ENCODE data around the gene CTNNBL1.
"Not testable (repeated sequence)": the region's sequence is repeated elsewhere in the genome, so short reads cannot be mapped to it uniquely, and the experiment has no call there.

Gene CTNNBL1, protein sequence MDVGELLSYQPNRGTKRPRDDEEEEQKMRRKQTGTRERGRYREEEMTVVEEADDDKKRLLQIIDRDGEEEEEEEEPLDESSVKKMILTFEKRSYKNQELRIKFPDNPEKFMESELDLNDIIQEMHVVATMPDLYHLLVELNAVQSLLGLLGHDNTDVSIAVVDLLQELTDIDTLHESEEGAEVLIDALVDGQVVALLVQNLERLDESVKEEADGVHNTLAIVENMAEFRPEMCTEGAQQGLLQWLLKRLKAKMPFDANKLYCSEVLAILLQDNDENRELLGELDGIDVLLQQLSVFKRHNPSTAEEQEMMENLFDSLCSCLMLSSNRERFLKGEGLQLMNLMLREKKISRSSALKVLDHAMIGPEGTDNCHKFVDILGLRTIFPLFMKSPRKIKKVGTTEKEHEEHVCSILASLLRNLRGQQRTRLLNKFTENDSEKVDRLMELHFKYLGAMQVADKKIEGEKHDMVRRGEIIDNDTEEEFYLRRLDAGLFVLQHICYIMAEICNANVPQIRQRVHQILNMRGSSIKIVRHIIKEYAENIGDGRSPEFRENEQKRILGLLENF
- total RNA-seq: 25.0 to 39.6 (median 30.4) reads per million in 4 donors

DNA sequence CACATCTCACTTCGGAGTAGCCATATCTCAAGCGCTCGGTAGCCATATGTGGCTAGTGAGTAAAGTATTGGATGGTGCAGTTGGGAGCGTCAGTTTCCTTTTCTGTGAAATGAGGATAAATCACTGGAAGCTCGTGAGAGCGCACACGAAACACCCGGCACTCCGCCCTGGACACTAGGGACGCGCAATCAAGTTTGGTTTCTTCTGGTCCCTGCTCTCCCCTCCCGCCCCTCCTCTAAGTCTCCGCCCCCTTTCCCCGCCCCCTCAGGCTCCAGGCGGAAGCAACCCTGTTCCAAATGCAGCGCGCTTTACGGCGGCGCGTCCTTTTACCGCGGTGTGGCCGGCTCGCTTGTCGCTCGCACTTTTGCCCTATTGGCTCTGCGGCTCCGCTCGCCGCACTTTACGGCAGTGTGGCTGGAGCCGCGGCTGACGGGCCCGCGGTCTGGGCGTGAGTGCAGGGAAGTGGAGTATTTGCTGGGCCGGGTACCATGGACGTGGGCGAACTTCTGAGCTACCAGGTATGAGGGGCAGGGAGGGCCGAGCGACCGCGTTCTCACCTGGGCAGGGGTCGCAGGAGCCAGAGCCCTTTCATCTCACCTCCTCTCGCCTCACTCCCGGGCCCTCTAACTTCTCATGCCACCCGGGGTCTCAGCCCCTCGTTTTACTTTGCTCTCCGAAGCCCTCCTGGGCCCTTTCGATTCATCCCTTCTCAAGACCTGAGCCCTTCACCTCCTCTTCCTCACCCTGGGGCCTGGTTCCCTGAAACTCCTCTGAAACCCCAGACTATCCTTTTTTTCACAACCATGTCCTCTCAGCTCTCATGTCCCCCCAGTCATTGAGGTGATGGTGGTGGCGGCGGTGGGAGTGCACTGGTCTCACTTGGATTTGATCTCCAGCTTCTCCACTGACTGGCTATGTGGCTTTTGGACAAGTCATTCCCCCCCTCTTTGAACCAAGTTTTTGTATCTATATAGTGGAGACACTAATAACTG lies at the start of gene CTNNBL1:
Gene CTNNBL1, plus strand, starts transcription at position 396 of the 992 bp plus-strand sequence. Its CDS starts 93 bp downstream, at position 489.
- peak; percentile 90 to 98 (median 93) for DNase-seq

DNA sequence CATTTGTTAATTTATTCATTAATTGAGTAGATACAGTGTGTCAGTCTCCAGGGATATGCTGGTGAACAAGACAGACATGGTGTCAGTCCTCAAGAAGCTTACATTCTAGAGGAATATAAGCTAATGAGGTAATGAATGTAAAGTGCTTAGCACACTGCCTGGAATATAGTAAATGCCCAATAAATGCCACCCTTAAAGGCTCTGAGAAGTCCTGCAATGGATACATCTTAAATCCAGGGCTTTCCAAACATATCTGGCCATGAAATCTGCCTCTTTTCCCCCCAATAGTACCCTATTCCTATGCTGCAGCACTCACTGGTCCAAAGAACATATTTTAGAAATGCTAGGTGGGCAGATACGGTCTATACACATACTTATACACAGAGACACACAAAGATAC lies 49.2 kb upstream of the CTNNBL1 start:
- DNase-seq: no peak

DNA sequence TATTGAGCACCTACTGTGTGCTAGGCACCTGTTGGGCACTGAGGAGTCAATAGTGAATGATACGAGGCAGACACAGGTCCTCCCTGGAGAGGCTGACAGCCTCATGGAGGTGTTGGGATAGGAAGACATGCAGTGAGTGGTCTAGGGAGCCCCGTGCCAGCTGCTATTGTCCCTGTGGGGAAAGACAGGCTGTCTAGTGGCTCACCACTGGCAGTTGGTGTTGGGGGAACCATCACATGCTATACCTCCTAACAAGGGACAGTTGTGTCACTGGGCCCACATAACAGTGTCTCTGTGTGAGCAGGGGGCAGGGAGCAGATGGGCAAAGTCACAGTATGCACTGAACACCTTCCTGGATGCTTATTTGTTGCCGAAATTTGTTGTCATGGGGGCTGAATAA lies 45.9 kb upstream of the CTNNBL1 start:
- DNase-seq: no peak

DNA sequence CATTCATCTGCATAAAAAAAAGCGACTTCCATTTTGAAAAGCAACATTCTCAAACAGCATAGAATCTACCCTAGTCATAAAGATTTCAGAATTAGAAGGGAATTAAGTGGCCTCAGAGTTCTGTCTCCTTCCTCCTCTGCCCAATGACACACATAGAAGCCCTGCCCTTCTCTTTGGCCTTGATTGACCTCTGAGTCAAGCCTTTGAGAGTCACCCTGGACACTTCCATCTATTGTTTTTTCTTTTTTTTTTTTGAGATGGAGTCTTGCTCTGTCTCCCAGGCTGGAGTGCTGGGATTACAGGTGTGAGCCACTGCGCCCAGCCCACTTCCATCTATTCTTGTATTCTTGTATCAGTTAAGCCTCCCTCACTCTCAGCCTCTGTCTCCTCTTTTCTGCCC lies 44.8 kb upstream of the CTNNBL1 start:
- DNase-seq: no peak

DNA sequence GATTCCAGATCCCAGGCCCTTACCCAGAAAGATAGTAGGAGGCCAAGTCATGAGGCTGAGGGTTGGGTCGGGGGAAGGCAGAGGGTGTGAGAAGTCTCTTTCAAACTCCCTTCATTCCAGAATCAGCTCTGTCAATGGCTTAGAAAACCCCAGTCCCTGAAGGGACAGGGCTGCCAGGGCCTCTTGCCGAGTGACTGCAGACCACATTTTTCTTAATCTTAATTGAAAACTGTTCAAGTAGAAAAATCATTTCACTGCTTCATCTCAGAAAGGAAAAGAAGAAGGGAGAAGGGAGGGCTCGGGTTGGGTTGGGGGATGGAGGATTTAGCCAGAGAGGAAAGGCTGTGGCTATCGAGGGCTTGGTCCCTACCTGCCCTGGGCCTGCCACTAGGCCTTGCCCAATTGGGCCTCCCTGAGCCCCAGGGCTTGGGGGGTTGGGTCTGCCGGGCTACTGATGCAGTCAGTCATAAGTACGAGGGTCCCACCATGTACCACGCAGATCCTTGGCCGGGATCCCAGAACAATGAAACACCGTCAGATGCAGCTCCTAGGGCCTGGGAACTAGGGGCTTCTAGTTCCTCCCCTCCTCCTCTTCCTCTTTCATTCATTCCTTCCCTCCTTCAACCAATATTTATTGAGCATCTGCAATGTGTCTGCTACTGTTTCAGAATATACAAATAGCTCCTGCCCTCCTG lies 44.0 kb upstream of the CTNNBL1 start:
- no peak for DNase-seq

DNA sequence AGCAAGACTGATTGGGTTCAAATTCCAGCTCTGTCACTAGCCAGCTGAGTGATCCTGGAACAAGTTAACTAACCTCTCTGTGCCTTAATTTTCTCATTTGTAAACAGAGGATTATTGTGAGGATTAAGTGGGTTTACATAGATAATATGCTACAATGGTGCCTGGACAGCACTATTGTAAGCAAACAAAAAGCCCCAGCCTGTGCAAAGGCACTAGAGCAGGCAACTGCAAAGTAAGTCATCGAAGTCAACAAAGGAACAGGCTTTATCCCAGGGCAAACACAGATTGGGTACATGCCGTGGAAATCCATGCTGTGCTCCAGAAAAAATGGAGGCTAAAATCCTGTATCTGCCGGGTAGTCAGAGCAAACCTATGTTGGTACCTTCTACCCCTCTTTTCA lies 43.2 kb upstream of the CTNNBL1 start:
- no peak for DNase-seq

DNA sequence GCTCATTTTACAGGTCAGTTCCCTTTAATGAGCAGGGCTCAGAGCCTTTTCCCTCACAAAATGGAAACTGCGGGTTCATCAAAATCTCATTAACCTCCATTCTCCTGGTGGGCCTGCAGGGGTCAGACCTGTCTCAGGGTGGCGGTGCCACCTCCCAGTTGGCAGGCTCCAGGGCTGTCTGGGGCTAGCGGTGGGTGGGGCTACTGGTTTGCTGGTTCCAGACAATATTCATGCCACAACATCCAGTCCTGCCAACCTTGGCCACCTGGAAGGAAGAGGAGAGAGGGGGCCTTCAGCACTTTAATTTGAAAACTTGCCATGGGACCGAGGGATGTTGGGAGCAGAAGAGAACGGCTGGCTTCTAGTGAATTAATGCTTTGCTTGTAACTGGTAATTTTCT lies 41.9 kb upstream of the CTNNBL1 start:
- DNase-seq: peak in 1 of 5 donors; percentile 34

DNA sequence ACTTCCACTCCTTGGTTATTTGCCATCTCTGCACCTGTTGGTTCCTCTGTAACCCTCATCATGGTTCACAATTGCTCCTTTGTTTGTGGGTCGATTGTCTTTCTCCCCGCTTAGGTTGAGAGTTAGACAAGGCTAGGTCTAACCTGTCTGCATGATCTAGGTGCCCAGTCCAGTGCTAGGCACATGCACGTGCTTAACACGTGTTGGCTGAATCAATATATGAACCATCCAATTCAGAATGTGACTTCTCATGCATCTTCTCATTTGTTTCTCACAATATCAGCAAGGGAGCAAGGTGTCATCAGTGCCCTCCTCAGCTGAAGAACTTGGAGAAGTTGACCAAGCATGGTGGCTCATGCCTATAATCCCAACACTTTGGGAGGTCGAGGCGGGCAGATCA lies 36.9 kb upstream of the CTNNBL1 start:
- no peak for DNase-seq

DNA sequence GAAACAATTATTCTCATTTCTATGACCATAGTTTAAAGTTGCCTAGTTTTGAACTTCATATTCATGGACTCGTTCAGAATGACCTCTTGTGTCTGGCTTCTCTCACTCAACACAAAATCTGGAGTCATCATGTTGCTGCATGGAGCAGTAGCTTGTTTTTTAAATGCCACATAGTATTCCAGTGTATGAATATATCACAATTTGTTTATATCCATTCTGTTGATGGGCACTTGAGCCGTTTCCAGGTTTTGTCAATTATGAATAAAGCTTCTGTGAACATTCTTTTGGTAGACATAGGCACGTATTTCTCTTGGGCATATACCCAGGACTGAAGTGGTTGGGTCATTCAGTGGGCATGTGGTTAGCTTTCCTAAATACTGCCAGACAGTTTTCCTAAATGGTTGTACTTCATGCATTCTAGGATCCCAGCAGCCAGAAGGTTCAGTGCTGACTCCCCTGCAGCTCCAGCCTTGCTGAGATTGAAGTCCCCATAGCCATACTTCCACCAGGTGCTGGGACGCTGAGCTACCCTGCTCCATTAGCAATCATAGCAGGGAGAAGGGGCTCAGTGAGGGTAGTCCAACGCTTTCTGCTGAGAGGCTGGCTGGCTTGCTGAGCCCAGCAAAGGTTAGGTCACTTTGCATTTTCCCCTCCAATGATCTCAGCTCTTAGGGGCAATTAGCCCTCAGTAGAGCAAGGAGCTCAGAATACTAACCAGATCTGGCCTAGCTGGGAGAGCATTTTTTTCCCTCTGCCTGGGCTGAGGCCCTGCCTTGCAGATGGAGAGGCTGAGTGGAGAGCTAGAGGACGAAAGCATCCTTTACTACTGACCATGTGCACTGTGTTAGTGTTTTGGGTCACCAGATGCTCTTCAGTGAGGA lies 35.7 kb upstream of the CTNNBL1 start:
- DNase-seq: no peak

DNA sequence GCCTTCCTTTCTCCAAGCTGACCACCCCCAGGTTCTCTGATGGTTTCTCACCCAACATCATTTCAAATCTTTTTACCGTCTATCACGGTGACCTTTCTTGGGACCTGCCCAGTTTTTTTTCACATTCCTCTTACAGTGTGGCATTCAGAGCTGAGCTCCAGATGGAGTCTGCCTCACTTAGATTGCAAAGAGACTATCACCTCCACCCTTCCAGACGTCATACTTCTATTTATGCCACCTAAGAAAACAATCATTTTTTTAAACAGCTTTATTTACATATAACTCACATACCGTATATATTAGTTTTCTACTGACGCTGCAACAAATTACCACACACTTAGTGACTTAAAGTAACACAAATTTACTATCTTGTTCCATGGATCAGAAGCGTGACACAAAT lies 32.3 kb upstream of the CTNNBL1 start:
- no peak for DNase-seq

DNA sequence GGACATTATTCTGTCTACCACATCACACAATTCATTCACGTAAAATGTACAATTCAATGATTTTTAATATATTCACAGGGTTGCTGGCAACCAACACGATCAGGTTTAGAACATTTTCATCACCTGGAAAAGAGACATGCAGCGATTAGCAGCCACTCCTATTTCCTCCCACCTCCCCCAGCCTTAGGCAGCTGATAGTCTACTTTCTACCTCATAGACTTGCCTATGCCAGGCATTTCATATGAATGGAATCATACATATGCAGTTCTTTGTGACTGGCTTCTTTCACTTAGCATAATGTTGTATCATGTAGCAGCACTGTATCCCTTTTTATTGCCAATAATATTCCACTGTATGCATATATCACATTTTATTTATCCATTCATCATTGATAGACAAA lies 31.5 kb upstream of the CTNNBL1 start:
- no peak for DNase-seq

DNA sequence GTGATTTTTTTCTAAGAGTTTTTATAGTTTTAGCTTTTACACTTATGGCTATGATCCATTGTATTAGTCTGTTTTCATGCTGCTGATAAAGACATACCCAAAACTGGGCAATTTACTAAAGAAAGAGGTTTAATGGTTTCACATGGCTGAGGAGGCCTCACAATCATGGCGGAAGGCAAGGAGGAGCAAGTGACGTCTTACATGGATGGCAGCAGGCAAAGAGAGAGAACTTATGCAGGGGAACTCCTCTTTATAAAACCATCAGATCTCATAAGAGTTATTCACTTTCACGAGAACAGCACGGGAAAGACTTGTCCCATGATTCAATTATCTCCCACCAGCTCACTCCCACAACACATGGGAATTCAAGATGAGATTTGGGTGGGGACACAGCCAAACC lies 29.2 kb upstream of the CTNNBL1 start:
- DNase-seq: not testable (repeated sequence)

DNA sequence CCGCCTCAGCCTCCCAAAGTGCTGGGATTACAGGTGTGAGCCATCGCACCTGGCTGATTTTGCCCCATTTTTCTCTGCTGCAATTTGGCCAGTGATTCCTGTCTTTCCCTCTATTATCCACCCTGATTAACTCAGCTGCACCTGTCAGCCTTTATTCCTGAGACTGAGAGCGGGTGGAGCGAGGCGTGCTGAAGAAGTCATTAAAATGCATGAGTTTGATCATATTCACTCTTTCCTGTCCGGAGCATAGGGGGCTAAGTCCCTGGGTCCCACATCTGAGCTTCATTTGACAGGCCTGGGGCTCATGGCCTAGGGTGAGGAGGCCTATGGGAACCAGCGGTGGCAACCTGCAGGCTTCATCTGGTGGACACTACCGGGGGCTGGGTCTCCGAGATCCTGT lies 25.7 kb upstream of the CTNNBL1 start:
- DNase-seq: no peak

DNA sequence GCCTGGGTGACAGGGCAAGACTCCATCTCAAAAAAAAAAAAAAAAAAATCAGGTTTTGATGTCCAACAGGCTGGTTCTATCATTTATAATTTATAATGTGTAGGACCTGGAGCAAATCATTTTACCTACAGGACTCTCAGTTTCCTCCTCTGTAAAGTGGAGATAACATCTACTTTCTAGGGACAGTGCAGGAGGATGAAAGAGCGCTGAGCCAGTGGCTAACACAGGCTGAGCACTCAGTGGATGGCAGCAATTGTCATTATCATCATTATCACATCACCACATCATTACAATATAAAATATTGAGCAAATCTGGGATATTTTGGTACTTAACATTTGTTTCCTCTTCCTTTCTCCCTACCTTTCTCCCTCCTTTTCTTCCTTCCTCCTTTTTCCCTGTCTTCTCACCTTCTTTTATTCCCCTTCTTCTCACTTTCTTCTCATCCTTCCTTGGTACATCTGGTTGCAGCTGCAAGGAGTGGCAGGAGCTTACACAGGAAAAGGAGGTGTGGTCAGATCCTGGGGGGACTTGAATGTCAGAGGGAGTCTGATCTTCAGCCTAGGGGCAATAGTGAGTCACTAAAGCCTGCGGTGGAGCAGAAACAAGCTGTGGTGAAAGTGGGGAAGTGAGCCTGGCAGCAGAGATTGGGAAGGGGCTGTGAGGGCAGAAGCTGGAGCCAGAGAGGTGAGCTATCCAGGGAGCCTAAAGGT lies 24.6 kb upstream of the CTNNBL1 start:
- no peak for DNase-seq

DNA sequence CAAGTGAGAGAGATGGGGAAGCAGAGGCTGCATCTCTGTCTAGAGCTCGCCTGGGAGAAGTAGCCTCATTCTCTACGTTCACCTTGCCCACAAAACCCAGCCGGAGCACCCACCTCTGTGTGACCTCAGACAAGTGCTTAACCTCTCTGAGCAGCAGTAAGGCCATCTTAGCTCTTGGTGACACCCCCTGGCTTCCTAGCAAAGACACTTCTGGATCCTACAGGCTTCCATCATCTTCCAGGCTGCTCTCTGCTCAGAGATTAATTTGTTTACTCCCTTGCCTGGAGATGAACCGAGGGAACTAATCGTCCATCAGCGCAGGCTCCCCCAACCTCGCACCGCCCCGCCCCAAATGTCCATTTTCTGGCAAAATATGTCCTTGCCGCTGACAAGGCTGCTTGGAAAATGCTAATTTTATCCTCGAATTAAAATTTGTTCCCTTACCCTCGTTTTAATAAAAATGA lies 24.0 kb upstream of the CTNNBL1 start:
- no peak for DNase-seq

DNA sequence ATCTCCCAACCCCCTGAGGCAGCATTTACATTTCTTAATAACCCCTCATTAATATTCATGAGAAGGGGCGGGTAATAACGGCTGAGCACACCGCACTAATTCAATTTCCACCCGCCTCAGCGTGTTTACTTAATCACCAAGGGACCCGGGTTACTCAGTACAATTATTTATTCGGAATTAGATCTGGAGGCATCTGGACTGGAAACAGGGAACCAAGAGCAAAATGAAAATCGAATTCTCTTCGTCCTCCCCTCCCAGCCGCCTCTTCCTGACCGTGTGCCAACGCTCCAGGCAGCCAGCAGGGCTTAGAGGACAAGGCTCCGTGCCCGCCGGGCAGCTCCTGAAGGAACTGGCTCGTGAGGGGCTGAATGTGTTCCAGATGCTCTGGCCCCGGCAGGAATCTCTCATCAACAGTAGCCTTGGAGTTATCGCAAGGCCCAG lies 23.5 kb upstream of the CTNNBL1 start:
- DNase-seq: no peak

DNA sequence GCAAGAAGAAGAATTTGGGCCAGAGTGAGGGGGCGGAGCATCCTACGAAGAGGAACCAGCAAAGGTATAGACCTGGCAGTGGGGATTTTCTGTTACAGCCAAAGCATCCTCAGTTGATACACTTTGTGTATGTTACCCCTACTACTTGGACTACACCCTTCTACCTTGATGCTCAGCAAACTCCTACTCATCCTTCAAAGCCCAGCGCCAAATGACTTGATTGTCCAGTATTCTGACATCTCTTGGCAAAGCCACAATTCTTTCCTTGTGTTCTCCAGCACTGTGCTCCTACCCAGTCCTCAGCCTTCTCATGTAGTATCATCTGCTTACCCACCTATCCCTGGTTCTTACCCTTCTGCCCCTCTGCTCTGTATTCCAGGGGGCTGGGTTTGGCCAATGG lies 21.7 kb upstream of the CTNNBL1 start:
- DNase-seq: no peak

DNA sequence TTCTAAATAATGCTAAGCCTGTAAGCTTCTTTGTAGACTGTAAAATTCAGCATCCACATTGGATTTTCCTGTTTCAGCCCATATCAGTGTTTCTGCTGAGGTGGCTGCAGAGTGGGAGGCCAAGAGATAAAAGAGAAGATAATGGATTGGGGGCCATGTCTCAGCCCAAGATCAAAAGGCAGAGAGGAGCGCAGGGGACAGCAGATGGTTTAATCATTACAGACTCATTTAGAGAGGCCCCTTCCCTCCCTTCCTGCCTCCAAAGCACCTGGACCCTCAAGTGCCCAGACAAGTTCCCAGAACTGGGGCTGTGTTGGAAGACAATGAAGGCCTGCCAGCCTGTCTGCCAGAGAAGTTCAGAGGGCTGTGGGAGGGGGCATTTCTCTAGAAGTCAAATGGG lies 20.4 kb upstream of the CTNNBL1 start:
- DNase-seq: no peak

DNA sequence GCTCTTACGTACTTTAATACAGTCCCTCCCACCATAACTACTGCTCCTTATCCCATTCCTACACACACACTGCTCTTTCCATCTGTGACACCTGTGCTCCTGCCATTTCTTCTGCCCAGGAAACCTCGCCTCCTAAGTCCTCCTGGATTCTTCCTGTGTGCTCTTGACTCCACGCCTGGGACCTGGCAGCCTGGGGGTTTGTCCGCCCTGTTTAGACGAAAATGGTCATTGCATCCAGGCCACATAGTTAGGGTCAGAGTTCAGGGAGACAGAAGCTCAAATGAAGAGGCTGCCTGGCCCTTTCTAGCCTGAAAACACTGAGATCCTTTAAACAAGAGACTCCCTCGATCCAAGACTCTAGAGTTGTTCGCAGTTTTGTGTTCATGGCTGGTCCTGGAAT lies 17.4 kb upstream of the CTNNBL1 start:
- DNase-seq: no peak

DNA sequence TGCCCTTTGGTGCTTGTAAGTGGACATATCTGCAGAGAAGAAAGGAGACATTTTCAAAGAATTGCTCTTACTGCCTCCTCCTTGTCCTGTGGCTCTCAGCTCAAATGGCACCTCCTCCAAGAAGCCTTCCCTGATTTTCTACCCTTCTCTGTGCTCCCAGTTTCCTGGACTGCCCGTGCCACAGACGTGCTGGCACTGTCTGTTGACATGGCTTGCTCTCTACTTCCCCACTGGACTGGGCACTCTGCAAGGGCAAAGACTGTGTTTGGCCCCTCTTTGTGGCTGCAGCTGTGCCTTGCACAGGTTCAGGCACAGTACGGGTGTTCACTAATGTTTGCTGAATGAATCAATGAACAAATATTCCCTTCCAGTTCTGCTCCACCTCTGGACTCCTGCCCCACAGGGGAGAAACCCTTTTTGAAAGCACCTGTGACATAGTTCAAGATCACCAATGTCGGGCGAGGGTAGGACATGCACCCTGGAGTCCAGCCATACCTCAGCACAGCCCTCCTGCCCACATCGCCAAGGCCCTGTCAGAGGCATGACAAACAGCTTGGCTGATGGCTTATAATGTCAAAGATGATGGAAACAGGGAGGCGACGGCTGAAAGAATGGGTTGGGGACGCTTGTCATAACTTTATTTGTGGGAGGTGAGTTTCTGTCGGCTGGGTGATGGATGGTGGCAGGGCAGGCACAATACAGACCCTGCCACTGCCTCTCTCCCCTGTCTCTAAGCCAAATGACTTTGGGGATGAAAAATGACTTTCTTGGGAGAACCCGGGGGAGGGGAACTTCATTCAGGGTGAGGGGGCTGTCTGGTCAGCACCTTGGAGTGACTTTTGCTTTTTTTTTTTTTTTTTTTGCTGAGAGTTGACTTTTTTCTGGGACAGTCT lies 15.6 kb upstream of the CTNNBL1 start:
- no peak for DNase-seq
